Measurements from ENCODE around the gene SPEM1.

The SPEM1 gene

GRCh38 chr17:7419819-7420610 lies at the start of gene SPEM1:
Gene SPEM1, plus strand, starts transcription at chr17:7420324. Its CDS starts 61 bp downstream, at chr17:7420385.
- TF ChIP-seq CTCF (IDR thresholded peaks at IDR 0.05; ENCODE audit: low read depth, low read length, poor library complexity, severe bottlenecking) = no peak
- TF ChIP-seq EZH2phosphoT487 (IDR thresholded peaks at IDR 0.05; ENCODE audit: borderline replicate concordance, low read length) = no peak
- H4K20me1 ChIP-seq (ENCODE audit: control insufficient read depth, insufficient read depth, low read depth, low read length) = no peaks in the 10 kb centered on the region
- no peaks in the 10 kb centered on the region for H3F3A ChIP-seq (ENCODE audit: control insufficient read depth, insufficient read depth)
- no peak within 1 kb of the TSS for H3K4me2 ChIP-seq (ENCODE audit: low read length)
- no peak within 1 kb of the TSS for H3K27ac ChIP-seq (ENCODE audit: low read depth, low read length)
- no peaks in the 10 kb centered on the region for H3K36me3 ChIP-seq (ENCODE audit: control insufficient read depth, low read length)
- H3K9me2 ChIP-seq (replicated peaks; ENCODE audit: control insufficient read depth, low read length) = no peaks in the 10 kb centered on the region
- H3K4me3 ChIP-seq (ENCODE audit: low read length) = no peak within 1 kb of the TSS
- H3K79me2 ChIP-seq (ENCODE audit: control insufficient read depth, low read length) = no peaks in the 10 kb centered on the region
- H3K4me1 ChIP-seq (ENCODE audit: control insufficient read depth, low read length) = no peaks in the 10 kb centered on the region
- H3K9me3 ChIP-seq (ENCODE audit: control insufficient read depth, insufficient read depth, low read length) = no peaks in the 10 kb centered on the region
- no peaks in the 10 kb centered on the region; the same call in 1 of the 2 replicates for H3K27me3 ChIP-seq (ENCODE audit: control insufficient read depth, low read length)

- no peaks in the 10 kb centered on the region for H4K20me1 ChIP-seq (ENCODE audit: control insufficient read depth, insufficient read depth, low read depth, low read length)
- no peaks in the 10 kb centered on the region for H3F3A ChIP-seq (ENCODE audit: control insufficient read depth, insufficient read depth)
- H3K9me2 ChIP-seq (replicated peaks; ENCODE audit: control insufficient read depth, low read length) = no peaks in the 10 kb centered on the region
- H3K27ac ChIP-seq (ENCODE audit: low read depth, low read length) = no peak overlapping the region
- H3K4me2 ChIP-seq (ENCODE audit: low read length) = no peak overlapping the region
- H3K79me2 ChIP-seq (ENCODE audit: control insufficient read depth, low read length) = no peaks in the 10 kb centered on the region
- H3K9me3 ChIP-seq (ENCODE audit: control insufficient read depth, insufficient read depth, low read length) = no peaks in the 10 kb centered on the region
- H3K27me3 ChIP-seq (ENCODE audit: control insufficient read depth, low read length) = peaks cover 11% of the 10 kb centered on the region; the same call in 1 of the 2 replicates
- no peak overlapping the region for H3K4me3 ChIP-seq (ENCODE audit: low read length)
- no peaks in the 10 kb centered on the region for H3K36me3 ChIP-seq (ENCODE audit: control insufficient read depth, low read length)
- no peak for TF ChIP-seq EZH2phosphoT487 (IDR thresholded peaks at IDR 0.05; ENCODE audit: borderline replicate concordance, low read length)
- no peak for TF ChIP-seq CTCF (IDR thresholded peaks at IDR 0.05; ENCODE audit: low read depth, low read length, poor library complexity, severe bottlenecking)
- H3K4me1 ChIP-seq (ENCODE audit: control insufficient read depth, low read length) = no peaks in the 10 kb centered on the region
Measured at GRCh38 chr17:7370853-7371252, 49.3 kb upstream of the SPEM1 start.

- TF ChIP-seq EZH2phosphoT487 (IDR thresholded peaks at IDR 0.05; ENCODE audit: borderline replicate concordance, low read length) (no peak), CTCF (IDR thresholded peaks at IDR 0.05; ENCODE audit: low read depth, low read length, poor library complexity, severe bottlenecking) (no peak)
- Histone ChIP-seq H4K20me1 (ENCODE audit: control insufficient read depth, insufficient read depth, low read depth, low read length) (no peaks in the 10 kb centered on the region), H3F3A (ENCODE audit: control insufficient read depth, insufficient read depth) (no peaks in the 10 kb centered on the region), H3K79me2 (ENCODE audit: control insufficient read depth, low read length) (no peaks in the 10 kb centered on the region), H3K4me3 (ENCODE audit: low read length) (no peak overlapping the region), H3K4me1 (ENCODE audit: control insufficient read depth, low read length) (no peaks in the 10 kb centered on the region), H3K36me3 (ENCODE audit: control insufficient read depth, low read length) (no peaks in the 10 kb centered on the region), H3K27me3 (ENCODE audit: control insufficient read depth, low read length) (peaks cover 11% of the 10 kb centered on the region; the same call in 1 of the 2 replicates), H3K27ac (ENCODE audit: low read depth, low read length) (no peak overlapping the region), H3K4me2 (ENCODE audit: low read length) (no peak overlapping the region), H3K9me2 (replicated peaks; ENCODE audit: control insufficient read depth, low read length) (no peaks in the 10 kb centered on the region), H3K9me3 (ENCODE audit: control insufficient read depth, insufficient read depth, low read length) (peaks cover 3% of the 10 kb centered on the region)
Measured at GRCh38 chr17:7374353-7374752, 45.8 kb upstream of the SPEM1 start.

Measured in DOHH2 (cell line).